Mammary epithelial cell (primary cell): ENCODE results near the gene HOXC5.
"Not testable (repeated sequence)": the region's sequence is repeated elsewhere in the genome, so short reads cannot be mapped to it uniquely, and the experiment has no call there.

Experiments used
- CTCF ChIP-seq, 2 donors: IDR thresholded peaks in 1 of 2; conservative IDR thresholded peaks in 1 of 2; 2 replicates each; pipeline ENCODE4 v1.5.1; 2011 to 2012; ENCODE audit warnings: inconsistent platforms in 2 of 2, low read length in 2 of 2, mild to moderate bottlenecking in 2 of 2, control low read depth in 1 of 2, low read depth in 1 of 2; ENCODE audit not compliant: insufficient read depth in 1 of 2; ENCODE audit errors: extremely low read depth in 1 of 2
- EZH2 ChIP-seq: IDR thresholded peaks from 2 replicates; pipeline ENCODE4 v1.6.1; 2012; ENCODE audit warnings: low read length, inconsistent platforms, borderline replicate concordance

DNA sequence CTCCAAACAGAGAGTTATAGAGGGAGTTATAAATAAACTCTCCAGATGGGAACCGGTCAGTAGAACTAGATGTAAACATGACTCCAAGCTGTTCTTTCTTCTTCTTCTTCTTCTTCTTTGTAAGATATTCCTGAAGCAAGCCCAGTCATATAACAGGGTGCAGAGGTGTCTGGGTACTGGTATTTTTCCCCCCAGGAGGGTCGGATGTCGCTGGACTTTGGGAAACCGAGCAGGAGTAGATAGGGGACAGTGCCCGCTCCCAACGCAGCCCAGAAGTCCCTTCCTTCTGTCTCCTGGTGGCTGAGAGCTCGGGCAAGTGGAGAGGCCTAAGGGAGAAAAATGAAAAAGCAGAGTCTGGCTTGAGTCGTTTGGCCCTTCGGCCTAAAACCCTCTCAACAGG lies 46.3 kb downstream of the HOXC5 start:
- TF ChIP-seq CTCF (conservative IDR thresholded peaks at IDR 0.05 in 1 of 2, IDR thresholded peaks at IDR 0.05 in 1 of 2; ENCODE audit: extremely low read depth in 1 of 2, insufficient read depth in 1 of 2, low read depth in 1 of 2, low read length in 2 of 2); EZH2: not testable (repeated sequence)
